ENCODE data around the gene ARHGDIB. TPM values are rescaled to one million over a fixed set of nuclear protein-coding genes. Genes with fewer than 3 reads are reported as not detected.

Gene ARHGDIB
- total RNA-seq = 86.1 TPM

GRCh38 chr12:14961466-14962152, at the start of gene ARHGDIB:
Gene ARHGDIB (minus strand): TSS chr12:14961601. CDS start chr12:14950712, 10,889 bp downstream.
- DNase-seq (ENCODE audit: low spot score) = peak; percentile 47

- DNase-seq (ENCODE audit: low spot score) = no peak
These were observed 49.8 kb upstream of the ARHGDIB start for GRCh38 chr12:15011162-15011561.

GRCh38 chr12:15007551-15007950, 46.1 kb upstream of the ARHGDIB start:
- no peak for DNase-seq (ENCODE audit: low spot score)

- DNase-seq (ENCODE audit: low spot score) = no peak
These were observed 43.7 kb upstream of the ARHGDIB start for GRCh38 chr12:15005064-15005463.

- no peak for DNase-seq (ENCODE audit: low spot score)
These were observed 43.0 kb upstream of the ARHGDIB start for GRCh38 chr12:15004421-15004820.

GRCh38 chr12:15001733-15002382, 40.5 kb upstream of the ARHGDIB start:
- DNase-seq (ENCODE audit: low spot score) = peak; percentile 32

- DNase-seq (ENCODE audit: low spot score) = no peak
These were observed 39.2 kb upstream of the ARHGDIB start for GRCh38 chr12:15000575-15000974.

GRCh38 chr12:14999695-15000365, 38.4 kb upstream of the ARHGDIB start:
- peak; percentile 44 for DNase-seq (ENCODE audit: low spot score)

- DNase-seq (ENCODE audit: low spot score) = no peak
These were observed 37.8 kb upstream of the ARHGDIB start for GRCh38 chr12:14999021-14999694.

GRCh38 chr12:14997998-14998397, 36.6 kb upstream of the ARHGDIB start:
- no peak for DNase-seq (ENCODE audit: low spot score)

- DNase-seq (ENCODE audit: low spot score) = no peak
These were observed 34.4 kb upstream of the ARHGDIB start for GRCh38 chr12:14995583-14996425.

- DNase-seq (ENCODE audit: low spot score) = no peak
These were observed 33.2 kb upstream of the ARHGDIB start for GRCh38 chr12:14994610-14995009.

GRCh38 chr12:14993537-14994266, 32.3 kb upstream of the ARHGDIB start:
- DNase-seq (ENCODE audit: low spot score) = no peak

- no peak for DNase-seq (ENCODE audit: low spot score)
These were observed 31.7 kb upstream of the ARHGDIB start for GRCh38 chr12:14993117-14993516.

GRCh38 chr12:14992673-14993072, 31.3 kb upstream of the ARHGDIB start:
- DNase-seq (ENCODE audit: low spot score) = no peak

GRCh38 chr12:14991069-14991468, 29.7 kb upstream of the ARHGDIB start:
- no peak for DNase-seq (ENCODE audit: low spot score)

- no peak for DNase-seq (ENCODE audit: low spot score)
These were observed 28.4 kb upstream of the ARHGDIB start for GRCh38 chr12:14989790-14990189.

GRCh38 chr12:14988035-14988434, 26.6 kb upstream of the ARHGDIB start:
- no peak for DNase-seq (ENCODE audit: low spot score)

GRCh38 chr12:14986449-14986848, 25.0 kb upstream of the ARHGDIB start:
- DNase-seq (ENCODE audit: low spot score) = no peak

- DNase-seq (ENCODE audit: low spot score) = no peak
These were observed 23.4 kb upstream of the ARHGDIB start for GRCh38 chr12:14984766-14985285.
